ENCODE data around the gene GRIN3A.

The GRIN3A gene

DNA sequence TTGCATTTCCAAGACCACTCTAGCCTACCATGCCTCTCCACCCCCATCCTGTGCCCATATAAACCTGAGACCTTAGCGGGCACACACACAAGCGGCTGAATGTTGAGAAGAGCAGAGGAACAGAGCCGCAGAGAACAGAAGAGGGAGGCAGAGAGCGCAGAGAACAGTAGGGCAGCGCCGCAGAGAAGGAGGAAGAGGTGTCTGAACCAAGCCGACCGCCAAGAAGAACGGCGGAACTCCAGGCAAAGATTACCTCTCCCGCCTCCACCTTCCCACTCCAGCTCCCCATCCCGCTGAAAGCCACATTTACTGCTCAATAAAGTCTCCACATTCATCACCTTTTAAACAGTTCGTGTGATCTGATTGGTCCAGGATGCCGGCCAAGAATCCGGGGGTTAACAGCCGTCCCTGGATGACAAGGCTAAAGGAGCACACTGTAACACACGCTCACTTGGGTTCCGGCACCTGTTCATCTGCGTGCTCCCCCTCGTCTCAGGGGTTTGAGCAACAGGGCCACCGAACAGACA lies 33.2 kb downstream of the GRIN3A start:
- no peak for DNase-seq (ENCODE audit: low read depth)

GRCh38 chr9:101702257-101702656 lies 36.2 kb downstream of the GRIN3A start:
- no peak for DNase-seq (ENCODE audit: low read depth)

GRCh38 chr9:101693546-101694336 lies 44.7 kb downstream of the GRIN3A start:
- no peak for DNase-seq (ENCODE audit: low read depth)

GRCh38 chr9:101691657-101692056 lies 46.8 kb downstream of the GRIN3A start:
- DNase-seq (ENCODE audit: low read depth): no peak

DNA sequence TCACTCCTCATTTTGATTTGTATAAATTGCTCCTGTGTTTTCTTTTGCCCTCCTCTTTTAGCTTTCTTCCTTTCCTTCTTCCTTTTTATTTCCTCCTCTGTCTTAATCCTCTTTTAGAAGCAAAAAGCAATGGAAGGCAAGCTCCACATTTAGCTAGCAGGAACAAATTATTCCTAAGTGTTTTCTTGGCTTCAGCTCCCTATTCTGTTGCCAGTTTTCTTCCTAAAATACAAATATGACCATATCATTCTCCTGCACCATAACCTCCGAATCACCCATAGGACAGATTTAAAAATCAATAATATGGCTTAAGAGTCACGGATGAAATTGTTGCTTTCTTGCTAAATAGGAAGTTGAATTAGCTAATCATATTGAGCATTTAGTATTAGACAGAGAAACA lies 49.4 kb downstream of the GRIN3A start:
- DNase-seq (ENCODE audit: low read depth): no peak

- no peak for DNase-seq (ENCODE audit: low read depth)
Measured at GRCh38 chr9:101684665-101685064, 53.8 kb downstream of the GRIN3A start.

- DNase-seq (ENCODE audit: low read depth): no peak
Measured at GRCh38 chr9:101683236-101683635, 55.2 kb downstream of the GRIN3A start.

DNA sequence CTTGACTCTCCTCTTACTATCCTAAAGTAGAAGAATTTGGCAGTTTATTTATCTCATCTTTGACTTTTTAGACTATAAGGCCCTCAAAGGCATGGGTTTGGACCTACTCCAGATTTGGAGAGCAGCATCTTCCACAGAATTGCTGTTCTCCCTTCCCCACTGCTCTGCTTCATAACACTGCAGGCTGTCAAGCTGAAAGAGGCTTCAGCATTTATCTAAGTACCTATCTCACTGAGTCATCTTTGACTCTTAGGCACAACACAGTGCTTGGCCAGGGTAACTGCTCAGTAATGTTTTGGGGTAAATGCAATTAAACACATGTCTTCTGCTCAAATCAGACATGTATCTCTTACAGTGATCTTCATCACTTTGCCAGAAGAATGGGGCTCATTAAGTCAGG lies 60.6 kb downstream of the GRIN3A start:
- no peak for DNase-seq (ENCODE audit: low read depth)

GRCh38 chr9:101675341-101675740 lies 63.1 kb downstream of the GRIN3A start:
- DNase-seq (ENCODE audit: low read depth): no peak

GRCh38 chr9:101674165-101674564 lies 64.3 kb downstream of the GRIN3A start:
- DNase-seq (ENCODE audit: low read depth): no peak

GRCh38 chr9:101673642-101674041 lies 64.8 kb downstream of the GRIN3A start:
- no peak for DNase-seq (ENCODE audit: low read depth)

- DNase-seq (ENCODE audit: low read depth): no peak
Measured at GRCh38 chr9:101671567-101671966, 66.9 kb downstream of the GRIN3A start.

DNA sequence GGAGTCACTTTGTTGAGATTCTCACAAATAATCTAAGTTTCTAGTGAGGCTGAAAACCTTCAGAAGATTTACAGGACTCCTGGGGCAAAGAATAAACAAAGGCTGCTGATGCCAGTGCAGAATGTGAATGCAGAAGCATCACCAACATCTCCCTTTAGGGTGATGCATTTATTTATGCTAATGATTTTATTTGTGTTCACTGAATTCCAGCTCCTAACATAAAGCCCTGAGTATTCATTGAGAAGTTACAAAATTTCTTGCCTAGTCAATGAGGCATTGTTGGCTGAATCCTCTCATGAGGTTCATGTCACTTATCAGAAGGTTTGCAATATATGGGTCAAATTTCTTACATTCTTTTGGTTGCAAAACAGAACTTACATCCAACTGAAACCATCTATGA lies 70.0 kb downstream of the GRIN3A start:
- no peak for DNase-seq (ENCODE audit: low read depth)

GRCh38 chr9:101664453-101664852 lies 74.0 kb downstream of the GRIN3A start:
- DNase-seq (ENCODE audit: low read depth): no peak

DNA sequence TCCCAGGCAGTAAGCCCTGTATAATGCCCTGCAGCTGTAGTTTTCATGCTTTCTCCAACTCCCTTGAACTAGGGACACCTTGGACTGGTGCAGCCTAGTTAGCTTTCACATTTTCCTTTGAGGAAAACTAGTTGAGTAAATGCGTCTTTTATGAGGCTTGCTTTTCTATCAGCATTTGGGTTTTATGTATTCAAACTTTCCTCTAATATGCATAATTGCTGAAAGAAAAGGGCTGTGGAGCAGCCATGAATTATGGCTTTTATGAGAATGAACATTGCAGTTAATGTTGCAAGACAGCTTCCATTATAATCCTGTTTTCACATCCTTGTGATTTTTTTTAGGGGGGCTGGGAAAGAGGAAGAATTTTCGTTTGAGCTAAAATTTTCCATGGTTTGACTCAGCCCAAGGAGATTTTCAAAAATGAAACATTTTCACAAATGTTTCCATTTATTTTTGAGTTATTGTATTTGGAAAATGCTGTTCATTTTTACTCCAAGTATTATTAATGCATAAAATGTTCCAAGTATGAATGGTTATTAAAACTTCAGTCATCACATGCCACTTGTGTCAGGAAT lies 85.8 kb downstream of the GRIN3A start:
- no peak for DNase-seq (ENCODE audit: low read depth)

GRCh38 chr9:101650142-101650541 lies 88.3 kb downstream of the GRIN3A start:
- DNase-seq (ENCODE audit: low read depth): no peak

GRCh38 chr9:101648493-101648892 lies 90.0 kb downstream of the GRIN3A start:
- DNase-seq (ENCODE audit: low read depth): no peak

DNA sequence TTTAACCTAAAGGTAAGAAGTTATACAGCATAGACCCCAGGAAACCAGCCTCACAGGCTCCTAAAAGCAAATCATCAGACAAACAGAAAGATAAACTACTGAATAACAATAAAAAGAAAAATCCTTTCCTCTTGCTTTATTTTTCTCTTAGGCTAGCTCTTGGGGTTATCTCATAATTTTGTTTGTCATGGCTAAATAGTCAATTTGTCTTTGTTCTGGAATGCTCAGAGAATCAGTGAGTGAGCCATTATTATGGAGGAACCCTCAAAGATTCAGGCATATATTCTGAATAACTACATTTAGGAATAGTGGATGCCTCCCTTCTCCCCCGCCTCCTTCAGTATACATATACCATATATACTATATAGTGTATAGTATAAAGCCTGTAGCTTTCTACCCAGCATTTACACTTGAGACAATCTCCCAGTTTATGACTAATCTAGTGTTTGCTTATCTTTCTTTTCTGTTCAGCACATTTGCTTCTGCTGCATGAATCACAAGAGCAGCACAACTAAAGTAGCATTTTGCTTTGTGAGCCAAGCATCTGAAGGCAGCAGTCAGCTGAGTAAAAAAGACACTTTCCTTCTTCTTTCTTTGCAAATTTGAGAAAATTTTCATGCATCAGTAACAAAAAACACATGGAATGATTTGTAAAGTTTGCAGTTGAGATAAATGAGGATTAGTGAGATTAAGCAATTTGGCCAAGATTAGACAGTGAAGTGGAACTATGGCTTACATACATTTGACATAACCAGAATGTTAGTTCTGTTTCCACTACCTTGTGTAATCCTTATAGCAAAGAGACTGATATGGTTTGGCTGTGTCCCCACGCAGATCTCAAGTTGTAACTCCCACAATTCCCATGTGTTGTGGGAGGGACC lies 98.4 kb downstream of the GRIN3A start:
- no peak for DNase-seq (ENCODE audit: low read depth)

DNA sequence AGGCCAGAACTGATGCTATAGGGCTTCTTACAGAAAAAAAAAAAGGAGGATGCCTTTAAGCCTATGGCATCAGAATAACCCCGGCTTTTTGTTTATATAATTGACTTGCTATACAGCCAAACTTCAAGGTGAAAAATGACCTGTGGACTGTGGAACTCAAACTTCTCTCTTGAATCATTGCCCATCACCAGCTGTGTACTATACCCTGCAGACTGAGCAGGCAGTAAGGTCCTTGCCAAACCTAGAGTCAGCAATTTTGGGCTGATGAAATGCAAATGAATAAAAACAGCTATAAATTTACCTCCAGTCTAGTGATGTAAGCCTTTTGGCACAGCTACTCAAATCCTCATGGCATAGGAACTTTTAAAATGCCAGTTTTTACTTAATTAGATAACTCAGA lies 99.1 kb downstream of the GRIN3A start:
- DNase-seq (ENCODE audit: low read depth): no peak

- no peak for DNase-seq (ENCODE audit: low read depth)
Measured at GRCh38 chr9:101636247-101636646, 102.2 kb downstream of the GRIN3A start.

DNA sequence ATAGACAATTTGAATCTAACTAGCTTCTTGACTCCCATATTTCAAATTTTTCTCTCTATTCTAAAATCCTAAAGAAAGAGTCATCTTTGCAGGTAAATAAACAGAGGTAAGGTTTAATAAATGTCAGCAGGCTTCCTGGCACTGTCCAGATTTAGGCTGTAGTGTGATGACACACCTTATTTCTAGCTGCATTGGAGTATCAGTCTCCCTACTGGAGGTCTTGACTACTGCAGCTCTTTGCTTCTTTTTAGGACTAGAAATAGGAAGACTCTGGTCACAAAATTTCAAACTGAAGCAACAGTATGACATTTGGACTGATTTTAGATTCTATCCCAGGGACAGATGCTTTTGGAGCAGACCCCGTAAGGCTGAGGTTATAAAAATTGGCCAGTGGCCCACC lies 103.0 kb downstream of the GRIN3A start:
- no peak for DNase-seq (ENCODE audit: low read depth)

DNA sequence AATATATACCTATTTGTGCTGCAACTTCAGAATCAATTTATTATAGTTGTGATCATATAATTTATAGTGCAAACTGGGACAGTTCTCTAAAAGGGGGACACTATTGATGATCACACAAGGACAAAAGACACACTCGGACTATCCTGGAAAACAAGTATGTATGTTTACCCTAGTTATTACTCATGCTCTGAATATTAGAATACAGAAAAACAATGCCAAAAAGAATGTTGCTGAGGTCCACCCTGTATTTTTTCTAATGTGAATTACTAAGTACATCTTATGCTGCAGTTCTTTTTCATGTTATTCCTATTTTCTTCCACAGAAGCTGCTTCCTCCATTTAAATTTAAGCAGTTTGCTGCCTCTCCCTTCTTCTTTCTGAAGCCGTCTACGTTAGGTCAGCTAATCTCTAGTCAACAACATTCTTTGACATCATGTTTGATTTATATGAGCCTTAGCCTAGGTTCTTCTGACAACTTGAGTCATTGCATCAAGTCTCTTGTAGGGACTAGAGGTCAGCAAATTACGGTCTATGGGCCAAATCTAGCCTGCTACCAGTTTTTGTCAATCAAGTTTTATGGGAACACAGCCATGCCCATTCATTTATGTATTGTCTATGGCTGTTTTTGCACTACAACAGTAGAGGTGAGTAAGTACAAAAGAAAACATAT lies 103.6 kb downstream of the GRIN3A start:
- no peak for DNase-seq (ENCODE audit: low read depth)

Measured in HS-27A (cell line).